Psoas muscle (tissue), 8 donors: ENCODE measurements around the gene MRPS12. TPM values are rescaled to one million over a fixed set of nuclear protein-coding genes. Genes with fewer than 3 reads are reported as not detected.

Experiments
- ATAC-seq, 4 donors: fragments of 200-7000 bp; cut with Tn5 transposase; one replicate each; pipeline ENCODE4 v1.9.1; 2020; ENCODE audit warnings: moderate library complexity in 3 of 4, mild to moderate bottlenecking in 2 of 4
- DNase-seq, 2 donors: peaks; one replicate each; pipeline ENCODE4 v3.0.0-alpha.2; 2020
- H3K27ac ChIP-seq: fragments of 200-600 bp; one replicate; pipeline ENCODE4 v1.8.0; 2022
- H3K27me3 ChIP-seq, 3 donors: fragments of 200-600 bp in 1 of 3; one replicate each; pipeline versions ENCODE4 v1.6.1 to v1.8.0; 2013 to 2022; ENCODE audit warnings: low read length in 2 of 3, mild to moderate bottlenecking in 2 of 3, moderate library complexity in 1 of 3; ENCODE audit not compliant: insufficient read depth in 3 of 3
- H3K36me3 ChIP-seq, 2 donors: fragments of 200-600 bp in 1 of 2; one replicate each; pipeline versions ENCODE4 v1.6.1 to v1.8.0; 2013 to 2022; ENCODE audit warnings: low read depth in 1 of 2, mild to moderate bottlenecking in 1 of 2, moderate library complexity in 1 of 2; ENCODE audit not compliant: insufficient read depth in 1 of 2
- H3K4me1 ChIP-seq: fragments of 200-600 bp; one replicate; pipeline ENCODE4 v1.8.0; 2022
- H3K4me3 ChIP-seq: fragments of 200-600 bp; one replicate; pipeline ENCODE4 v1.8.0; 2022; ENCODE audit warnings: mild to moderate bottlenecking
- H3K9me3 ChIP-seq: fragments of 200-600 bp; one replicate; pipeline ENCODE4 v1.8.0; 2022
- WGBS, 3 donors: extraction: QIAGEN DNeasy Blood & Tissue Kit; methylation state at CpG; one replicate each; pipeline versions ENCODE4 v1.1.6 to v1.1.7; 2013; 5-methylcytosine and 5-hydroxymethylcytosine counted together
- intact Hi-C, 2 donors: fragments of 100-400 bp; cut with DNase I; formaldehyde crosslinking; loops; one replicate each; pipeline versions ENCODE4 v1.11.0 to v1.14.2; 2022
- polyA plus RNA-seq, 3 donors: library from polyadenylated mRNA; stranded (reverse); fragments of 200-250 nt; gene quantifications; one replicate each; pipeline ENCODE4 v1.2.3, GENCODE V29; 2013
- total RNA-seq, 4 donors: library from RNA; stranded (reverse); fragmentation: NEBNext Ultra II Directional in 2 of 4; extraction: Animal tissue kit (Norgen Biotek cat#: 25700) in 2 of 4; gene quantifications; one replicate each; pipeline versions ENCODE4 v1.2.1 to v1.2.4, GENCODE V29; 2021 to 2023
- TF ChIP-seq, protein P1 (sequence below): fragments of 200-600 bp; IDR thresholded peaks from one replicate; pipeline ENCODE4 v1.8.0; 2022; ENCODE audit warnings: antibody characterized with exemption
- donor health status: healthy with polysubstance abuse.
- donor health status: DM: no; HTN: no; CAD: no; lungs with moderate emphysema.
- donor health status: Bipolar disorder and iron deficiency.
- donor health status: healthy.
- donor health status: DM: yes; HTN: yes; CAD: no.
- donor health status: DM: no; HTN: no; CAD: no.
- donor health status: DM: no; HTN: no; CAD: no.
- donor health status: DM: yes; HTN: yes; CAD: no.

Gene MRPS12
- total and polyA plus RNA-seq, 7 donors, result 33.8 to 175 (median 70.5) TPM

DNA sequence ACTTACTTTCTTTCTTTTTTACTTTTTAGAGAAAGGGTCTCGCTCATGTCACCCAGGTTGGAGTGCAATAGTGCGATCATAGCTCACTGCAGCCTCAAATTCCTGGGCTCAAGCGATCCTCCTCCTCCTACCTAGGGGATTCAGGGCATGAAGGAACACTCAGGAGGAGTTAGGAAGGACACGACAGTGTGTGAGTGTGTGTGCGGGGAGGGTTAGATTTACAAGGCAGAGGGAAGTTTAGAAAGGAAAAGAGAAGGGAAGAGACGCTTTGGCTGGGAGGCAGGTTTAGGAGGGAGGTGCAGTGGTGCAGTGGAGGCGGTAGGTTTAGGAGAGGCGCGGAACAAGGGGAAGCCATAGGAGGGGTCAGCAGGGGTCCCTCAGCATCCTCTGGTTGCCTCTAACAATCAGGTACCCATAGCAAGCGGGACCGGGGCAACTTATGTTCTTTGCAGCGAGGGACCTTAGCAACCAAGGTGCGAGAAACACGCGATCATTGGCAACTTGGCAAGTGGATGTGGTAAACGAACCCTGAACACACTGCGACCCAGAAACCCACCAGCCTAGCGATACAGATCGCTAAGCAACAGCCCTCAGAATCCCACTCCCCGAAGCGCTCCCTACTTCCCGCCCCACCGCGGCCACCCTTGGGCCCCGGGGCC, 31.8 kb upstream of the MRPS12 start:
- 1 to 5% (median 3%) methylated on average over 20 to 25 of the region's 25 CpGs for WGBS, 3 donors
- Histone ChIP-seq H3K36me3 (peaks cover 0 to 17% of the 10 kb centered on the region in 2 donors), H3K27me3 (no peaks in the 10 kb centered on the region), H3K4me3 (peak overlapping the region; percentile 87), H3K27ac (peak overlapping the region; percentile 96), H3K4me1 (peaks cover 51% of the 10 kb centered on the region), H3K9me3 (no peaks in the 10 kb centered on the region)
- TF ChIP-seq, protein P1, sequence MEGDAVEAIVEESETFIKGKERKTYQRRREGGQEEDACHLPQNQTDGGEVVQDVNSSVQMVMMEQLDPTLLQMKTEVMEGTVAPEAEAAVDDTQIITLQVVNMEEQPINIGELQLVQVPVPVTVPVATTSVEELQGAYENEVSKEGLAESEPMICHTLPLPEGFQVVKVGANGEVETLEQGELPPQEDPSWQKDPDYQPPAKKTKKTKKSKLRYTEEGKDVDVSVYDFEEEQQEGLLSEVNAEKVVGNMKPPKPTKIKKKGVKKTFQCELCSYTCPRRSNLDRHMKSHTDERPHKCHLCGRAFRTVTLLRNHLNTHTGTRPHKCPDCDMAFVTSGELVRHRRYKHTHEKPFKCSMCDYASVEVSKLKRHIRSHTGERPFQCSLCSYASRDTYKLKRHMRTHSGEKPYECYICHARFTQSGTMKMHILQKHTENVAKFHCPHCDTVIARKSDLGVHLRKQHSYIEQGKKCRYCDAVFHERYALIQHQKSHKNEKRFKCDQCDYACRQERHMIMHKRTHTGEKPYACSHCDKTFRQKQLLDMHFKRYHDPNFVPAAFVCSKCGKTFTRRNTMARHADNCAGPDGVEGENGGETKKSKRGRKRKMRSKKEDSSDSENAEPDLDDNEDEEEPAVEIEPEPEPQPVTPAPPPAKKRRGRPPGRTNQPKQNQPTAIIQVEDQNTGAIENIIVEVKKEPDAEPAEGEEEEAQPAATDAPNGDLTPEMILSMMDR, result no peak
- intact Hi-C loops, result loop anchor here in 1 of 2 donors (1.0 kb wide), 1 partner anchor 252 kb away; the partner anchor contains the start of gene ACTN4
- DNase-seq, result no peak
- peak in 3 of 4 donors; percentile 4 to 12 (median 5) for ATAC-seq

DNA sequence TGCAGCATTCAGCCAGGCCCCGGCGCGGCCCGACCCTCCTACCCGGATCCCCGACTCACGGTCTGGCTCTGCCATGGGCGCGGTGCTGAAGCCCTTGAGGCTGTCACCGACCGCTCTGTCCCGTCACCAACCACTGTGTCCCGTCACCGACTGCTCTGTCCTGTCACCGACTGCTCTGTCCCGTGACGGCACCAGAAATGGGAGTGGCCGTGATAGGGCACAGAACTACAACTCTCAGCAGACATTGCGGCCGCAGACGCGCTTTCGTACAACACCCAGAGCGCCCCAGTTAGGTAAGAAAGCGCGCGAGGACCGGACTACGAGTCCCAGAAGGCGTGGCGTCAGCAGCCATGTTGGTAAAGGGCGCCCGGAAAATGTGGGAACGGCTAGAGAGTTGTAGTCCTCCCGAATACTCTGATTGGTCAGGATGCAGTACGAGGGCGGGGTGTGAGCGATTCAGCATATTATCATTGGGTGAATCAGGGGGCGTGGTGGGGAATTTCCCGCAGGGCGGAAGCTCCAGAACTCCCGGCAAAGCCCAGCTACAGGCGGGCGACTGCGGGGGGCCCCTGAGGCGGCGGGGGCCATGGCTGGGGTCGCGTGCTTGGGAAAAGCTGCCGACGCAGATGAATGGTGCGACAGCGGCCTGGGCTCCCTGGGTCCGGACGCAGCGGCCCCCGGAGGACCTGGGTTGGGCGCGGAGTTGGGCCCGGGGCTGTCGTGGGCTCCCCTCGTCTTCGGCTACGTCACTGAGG, 31.1 kb upstream of the MRPS12 start, which contains the start of the genes NFKBIB and SIRT2:
Gene NFKBIB (plus strand): TSS at position 523 of the 755 bp plus-strand sequence. CDS start 64 bp downstream, at position 587.
Gene SIRT2 (minus strand): TSS at position 172 of the 755 bp plus-strand sequence. CDS start 97 bp downstream, at position 75.
- Histone ChIP-seq H3K4me3 (peak within 1 kb of the TSS; percentile 87), H3K9me3 (no peaks in the 10 kb centered on the region), H3K4me1 (peaks cover 45% of the 10 kb centered on the region), H3K27ac (peak within 1 kb of the TSS; percentile 96), H3K27me3 (no peaks in the 10 kb centered on the region), H3K36me3 (peaks cover 0 to 23% of the 10 kb centered on the region in 2 donors)
- DNase-seq (peak; percentile 100), ATAC-seq (peak; percentile 95 to 96 (median 96))
- TF ChIP-seq, protein P1, result no peak
- WGBS, 3 donors, result 0% methylated on average over 60 to 64 of the region's 64 CpGs
- intact Hi-C loops, result loop anchor here in 1 of 2 donors (1.0 kb wide), 1 partner anchor 252 kb away; the partner anchor contains the start of gene ACTN4

DNA sequence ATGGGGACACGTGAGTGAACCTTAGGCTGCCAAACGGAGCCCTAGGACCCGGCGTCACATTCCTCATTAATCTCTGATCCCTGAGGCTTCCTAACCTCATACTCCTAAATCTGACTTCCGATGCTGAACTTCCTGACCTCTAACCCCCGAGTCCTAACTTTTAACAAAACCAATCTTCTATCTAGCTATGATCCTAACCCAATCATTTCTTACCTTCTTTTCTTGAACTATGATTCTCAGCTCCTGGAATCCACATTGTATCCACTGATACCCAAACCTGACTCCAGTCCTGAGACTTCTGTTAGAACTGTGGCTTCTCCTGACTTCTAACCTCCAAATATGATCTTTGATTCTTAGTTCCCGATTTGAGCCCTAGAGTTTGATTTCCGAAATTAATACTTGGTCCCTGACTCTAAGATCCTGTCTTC, 30.5 kb upstream of the MRPS12 start:
- WGBS, 3 donors, result 3 to 6% (median 4%) methylated on average over 8 of the region's 8 CpGs
- Histone ChIP-seq H3K4me1 (peaks cover 40% of the 10 kb centered on the region), H3K27ac (peak overlapping the region; percentile 96), H3K27me3 (no peaks in the 10 kb centered on the region), H3K4me3 (peak overlapping the region; percentile 87), H3K36me3 (peaks cover 0 to 29% of the 10 kb centered on the region in 2 donors), H3K9me3 (no peaks in the 10 kb centered on the region)
- DNase-seq, result no peak
- TF ChIP-seq, protein P1, result no peak
- no peak for ATAC-seq
- intact Hi-C loops, result no loop called here

DNA sequence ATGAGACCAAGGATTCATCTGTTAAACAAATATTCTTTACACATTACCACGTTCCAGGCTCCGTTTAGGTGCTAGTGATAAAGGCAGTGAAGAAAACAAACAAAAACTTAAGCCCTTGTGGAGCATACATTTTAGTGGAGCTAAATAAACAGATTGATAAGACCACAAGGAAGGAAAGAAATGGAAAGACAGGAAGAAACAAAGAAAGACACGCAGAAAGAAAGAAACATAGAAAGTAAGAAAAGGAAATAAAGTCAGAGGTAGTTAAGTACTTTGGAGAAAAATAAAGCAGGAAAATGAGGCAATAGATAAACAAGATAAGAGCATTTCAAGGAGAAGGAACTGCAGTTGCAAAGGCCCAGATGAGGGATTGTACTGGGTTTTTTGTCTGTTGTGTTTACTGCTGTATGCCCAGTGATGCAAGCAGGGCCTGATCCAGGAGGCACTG, 30.0 kb upstream of the MRPS12 start:
- 33 to 50% (median 45%) methylated on average over 3 of the region's 3 CpGs for WGBS, 3 donors
- peaks cover 0 to 29% of the 10 kb centered on the region in 2 donors for H3K36me3 ChIP-seq
- H3K27me3 ChIP-seq, result no peaks in the 10 kb centered on the region
- peaks cover 35% of the 10 kb centered on the region for H3K4me1 ChIP-seq
- intact Hi-C loops, result no loop called here
- H3K4me3 ChIP-seq, result peak overlapping the region; percentile 87
- no peaks in the 10 kb centered on the region for H3K9me3 ChIP-seq
- peak overlapping the region; percentile 96 for H3K27ac ChIP-seq
- DNase-seq, result no peak
- TF ChIP-seq, protein P1, result no peak
- ATAC-seq, result no peak
